Panc1 (cell line): ENCODE results near the gene ZNF384. TPM values are rescaled to one million over a fixed set of nuclear protein-coding genes. Genes with fewer than 3 reads are reported as not detected.

ENCODE experiments used
- ATAC-seq: fragments of 200-7000 bp; cut with Tn5 transposase; 2 replicates; pipeline ENCODE4 v1.9.1; 2020; ENCODE audit warnings: mild to moderate bottlenecking, moderate library complexity
- BruUV-seq: library from RNA; stranded (reverse); fragments of 400-500 nt; replicated peaks from 2 replicates; lab custom pipeline; 2021; lab: Mats Ljungman, UMichigan
- CTCF ChIA-PET: fragments of 300-600 bp; sonication (Branson Sonifier 250); formaldehyde crosslinking; loops from one replicate; lab custom pipeline; 2022; ENCODE audit warnings: antibody characterized with exemption; lab: Charles Lee
- POLR2A ChIA-PET: fragments of 300-600 bp; sonication (Branson Sonifier 250); formaldehyde crosslinking; loops from one replicate; lab custom pipeline; 2022; ENCODE audit warnings: antibody characterized with exemption; lab: Charles Lee
- DNase-seq: peaks from one replicate; pipeline ENCODE4 v3.0.0-alpha.2; 2010; ENCODE audit warnings: low read depth, low spot score
- H3K27ac ChIP-seq: 2 replicates; pipeline ENCODE4 v1.5.1; 2011; ENCODE audit warnings: mild to moderate bottlenecking, low read length, inconsistent platforms
- H3K27me3 ChIP-seq: fragments of 200-500 bp; sonication (Bioruptor generic); 2 replicates; pipeline ENCODE4 v1.6.0; 2014; ENCODE audit warnings: low read length, inconsistent platforms; ENCODE audit not compliant: control insufficient read depth, insufficient read depth
- H3K36me3 ChIP-seq: fragments of 200-500 bp; sonication (Bioruptor generic); 2 replicates; pipeline ENCODE4 v1.5.1; 2014; ENCODE audit warnings: inconsistent platforms, mild to moderate bottlenecking, low read length, moderate library complexity; ENCODE audit not compliant: control insufficient read depth, insufficient read depth
- H3K4me1 ChIP-seq: 2 replicates; pipeline ENCODE4 v1.5.1; 2011; ENCODE audit warnings: inconsistent platforms, mild to moderate bottlenecking, low read length, moderate library complexity; ENCODE audit not compliant: control insufficient read depth, insufficient read depth
- H3K4me3 ChIP-seq, 2 experiments: 2 replicates each; pipeline ENCODE4 v1.5.1; 2011 to 2012; ENCODE audit warnings: low read depth in 2 of 2, low read length in 2 of 2, mild to moderate bottlenecking in 2 of 2, inconsistent platforms in 1 of 2, moderate library complexity in 1 of 2
- H3K9me3 ChIP-seq: fragments of 200-500 bp; sonication (Bioruptor generic); 2 replicates; pipeline ENCODE4 v1.5.1; 2014; ENCODE audit warnings: low read depth, mild to moderate bottlenecking, inconsistent platforms, low read length, moderate library complexity; ENCODE audit not compliant: control insufficient read depth, insufficient read depth
- POLR2AphosphoS5 ChIP-seq: IDR thresholded peaks from 2 replicates; pipeline ENCODE4 v1.6.1; 2012; ENCODE audit warnings: mild to moderate bottlenecking, low read depth, low read length, moderate library complexity
- SIN3A ChIP-seq: IDR thresholded peaks from 2 replicates; pipeline ENCODE4 v1.6.1; 2012; ENCODE audit warnings: low read depth, mild to moderate bottlenecking, low read length, moderate library complexity, borderline replicate concordance; ENCODE audit not compliant: insufficient read depth
- TCF7L2 ChIP-seq: IDR thresholded peaks from 2 replicates; pipeline ENCODE4 v1.6.1; 2011; ENCODE audit warnings: mild to moderate bottlenecking, low read depth, low read length, inconsistent platforms
- in situ Hi-C: cut with HindIII; loops from 2 replicates; pipeline ENCODE4 v1.10.0; 2016; ENCODE audit warnings: low sequenced_read_pairs, low pct_unique_long_range_greater_than_20kb
- intact Hi-C: fragments of 100-400 bp; cut with micrococcal nuclease; formaldehyde crosslinking; loops from one replicate; pipeline ENCODE4 v1.10.0; 2022; ENCODE audit not compliant: unreplicated experiment
- total RNA-seq: library from RNA; stranded (reverse); gene quantifications from one replicate; pipeline ENCODE4 v1.2.1, GENCODE V29; 2021; ENCODE audit not compliant: unreplicated experiment
- TF ChIP-seq, protein P1 (sequence below): fragments of 450-650 bp; IDR thresholded peaks from 2 replicates; pipeline ENCODE4 v1.5.1; 2017; ENCODE audit warnings: mild to moderate bottlenecking
- TF ChIP-seq, protein P2 (sequence below), 2 experiments: IDR thresholded peaks; 2 replicates each; pipeline ENCODE4 v1.6.1; 2011 to 2012; ENCODE audit warnings: low read depth in 2 of 2, control low read depth in 1 of 2, low read length in 1 of 2, mild to moderate bottlenecking in 1 of 2, moderate library complexity in 1 of 2; ENCODE audit not compliant: insufficient read depth in 1 of 2

The ZNF384 gene
- total RNA-seq, 1 experiment from 2014 or later, result 54.3 TPM

DNA sequence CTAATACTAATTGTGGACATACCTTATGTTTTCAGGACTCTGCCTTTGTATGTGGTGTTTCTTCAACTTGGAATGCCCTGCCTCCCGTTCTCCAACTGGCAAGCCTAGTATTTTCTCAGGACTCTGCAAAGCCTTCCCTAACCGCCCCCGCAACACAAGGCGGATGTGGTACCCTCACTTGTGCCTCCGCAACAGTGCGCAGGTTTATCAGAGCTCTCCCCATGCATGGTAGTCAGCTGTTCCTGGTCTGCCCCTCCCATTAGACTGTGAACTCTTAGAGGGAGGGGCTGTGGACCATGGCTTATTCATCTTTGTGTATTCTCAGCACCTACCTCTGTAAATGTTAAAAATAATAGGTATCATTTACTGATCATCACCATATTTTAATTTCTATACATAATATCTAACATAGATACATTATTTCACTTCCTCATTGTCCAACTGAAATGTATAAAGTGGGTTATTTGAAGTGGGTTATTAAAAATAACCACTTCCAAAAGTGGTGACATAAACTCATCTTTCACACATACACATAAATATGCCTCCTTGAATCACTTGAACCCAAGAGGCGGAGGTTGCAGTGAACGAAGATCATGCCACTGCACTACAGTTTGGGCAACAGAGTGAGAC is 62.4 kb downstream of the ZNF384 start:
- ATAC-seq (no peak), DNase-seq (no peak)
- no peak overlapping the region for H3K27ac ChIP-seq
- TF ChIP-seq TCF7L2 (no peak), POLR2AphosphoS5 (no peak), SIN3A (no peak)
- TF ChIP-seq, protein P1, sequence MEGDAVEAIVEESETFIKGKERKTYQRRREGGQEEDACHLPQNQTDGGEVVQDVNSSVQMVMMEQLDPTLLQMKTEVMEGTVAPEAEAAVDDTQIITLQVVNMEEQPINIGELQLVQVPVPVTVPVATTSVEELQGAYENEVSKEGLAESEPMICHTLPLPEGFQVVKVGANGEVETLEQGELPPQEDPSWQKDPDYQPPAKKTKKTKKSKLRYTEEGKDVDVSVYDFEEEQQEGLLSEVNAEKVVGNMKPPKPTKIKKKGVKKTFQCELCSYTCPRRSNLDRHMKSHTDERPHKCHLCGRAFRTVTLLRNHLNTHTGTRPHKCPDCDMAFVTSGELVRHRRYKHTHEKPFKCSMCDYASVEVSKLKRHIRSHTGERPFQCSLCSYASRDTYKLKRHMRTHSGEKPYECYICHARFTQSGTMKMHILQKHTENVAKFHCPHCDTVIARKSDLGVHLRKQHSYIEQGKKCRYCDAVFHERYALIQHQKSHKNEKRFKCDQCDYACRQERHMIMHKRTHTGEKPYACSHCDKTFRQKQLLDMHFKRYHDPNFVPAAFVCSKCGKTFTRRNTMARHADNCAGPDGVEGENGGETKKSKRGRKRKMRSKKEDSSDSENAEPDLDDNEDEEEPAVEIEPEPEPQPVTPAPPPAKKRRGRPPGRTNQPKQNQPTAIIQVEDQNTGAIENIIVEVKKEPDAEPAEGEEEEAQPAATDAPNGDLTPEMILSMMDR, result no peak
- TF ChIP-seq, protein P2, sequence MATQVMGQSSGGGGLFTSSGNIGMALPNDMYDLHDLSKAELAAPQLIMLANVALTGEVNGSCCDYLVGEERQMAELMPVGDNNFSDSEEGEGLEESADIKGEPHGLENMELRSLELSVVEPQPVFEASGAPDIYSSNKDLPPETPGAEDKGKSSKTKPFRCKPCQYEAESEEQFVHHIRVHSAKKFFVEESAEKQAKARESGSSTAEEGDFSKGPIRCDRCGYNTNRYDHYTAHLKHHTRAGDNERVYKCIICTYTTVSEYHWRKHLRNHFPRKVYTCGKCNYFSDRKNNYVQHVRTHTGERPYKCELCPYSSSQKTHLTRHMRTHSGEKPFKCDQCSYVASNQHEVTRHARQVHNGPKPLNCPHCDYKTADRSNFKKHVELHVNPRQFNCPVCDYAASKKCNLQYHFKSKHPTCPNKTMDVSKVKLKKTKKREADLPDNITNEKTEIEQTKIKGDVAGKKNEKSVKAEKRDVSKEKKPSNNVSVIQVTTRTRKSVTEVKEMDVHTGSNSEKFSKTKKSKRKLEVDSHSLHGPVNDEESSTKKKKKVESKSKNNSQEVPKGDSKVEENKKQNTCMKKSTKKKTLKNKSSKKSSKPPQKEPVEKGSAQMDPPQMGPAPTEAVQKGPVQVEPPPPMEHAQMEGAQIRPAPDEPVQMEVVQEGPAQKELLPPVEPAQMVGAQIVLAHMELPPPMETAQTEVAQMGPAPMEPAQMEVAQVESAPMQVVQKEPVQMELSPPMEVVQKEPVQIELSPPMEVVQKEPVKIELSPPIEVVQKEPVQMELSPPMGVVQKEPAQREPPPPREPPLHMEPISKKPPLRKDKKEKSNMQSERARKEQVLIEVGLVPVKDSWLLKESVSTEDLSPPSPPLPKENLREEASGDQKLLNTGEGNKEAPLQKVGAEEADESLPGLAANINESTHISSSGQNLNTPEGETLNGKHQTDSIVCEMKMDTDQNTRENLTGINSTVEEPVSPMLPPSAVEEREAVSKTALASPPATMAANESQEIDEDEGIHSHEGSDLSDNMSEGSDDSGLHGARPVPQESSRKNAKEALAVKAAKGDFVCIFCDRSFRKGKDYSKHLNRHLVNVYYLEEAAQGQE (IDR thresholded peaks at IDR 0.05; ENCODE audit: insufficient read depth in 1 of 2, low read depth in 2 of 2, low read length in 1 of 2), result no peak
- H3K4me3 ChIP-seq, result peak overlapping the region in 1 of 2 experiments; percentile 46; a peak in 3 of 4 replicates
- POLR2A ChIA-PET, result no interaction called here
- no TSS peak for BruUV-seq
- H3K4me1 ChIP-seq, result no peaks in the 10 kb centered on the region
- in situ Hi-C loops (no loop called here), intact Hi-C loops (no loop called here)
- CTCF ChIA-PET, result interaction anchor here (0.5 kb wide), 1 partner anchor 9 kb away, joined by 6 read pairs; no protein-coding TSS in a partner anchor
- H3K9me3 ChIP-seq, result no peaks in the 10 kb centered on the region
- H3K36me3 ChIP-seq, result no peaks in the 10 kb centered on the region
- no peaks in the 10 kb centered on the region for H3K27me3 ChIP-seq

DNA sequence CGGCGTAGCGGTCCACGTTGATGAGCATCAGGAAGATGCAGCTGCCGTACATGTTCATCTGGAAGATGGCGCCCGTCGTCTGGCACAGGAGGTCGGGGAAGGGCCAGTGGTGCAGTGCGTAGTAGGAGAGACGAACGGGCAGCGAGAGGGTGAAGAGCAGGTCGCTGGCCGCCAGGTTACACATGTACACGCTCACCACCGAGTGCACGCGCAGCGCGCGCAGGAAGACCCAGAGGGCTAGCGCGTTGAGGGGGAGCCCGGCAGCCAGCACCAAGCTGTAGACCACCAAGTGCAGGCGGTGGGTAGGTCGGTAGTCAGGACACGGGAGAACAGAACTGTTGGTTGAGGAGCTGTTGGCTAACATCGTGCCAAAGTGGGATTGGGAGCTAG is 68.3 kb downstream of the ZNF384 start:
- DNase-seq (no peak), ATAC-seq (no peak)
- H3K9me3 ChIP-seq, result no peaks in the 10 kb centered on the region
- no peak overlapping the region for H3K27ac ChIP-seq
- TF ChIP-seq POLR2AphosphoS5 (no peak), TCF7L2 (no peak), SIN3A (no peak)
- TF ChIP-seq, protein P1, result no peak
- TF ChIP-seq, protein P2 (IDR thresholded peaks at IDR 0.05; ENCODE audit: insufficient read depth in 1 of 2, low read depth in 2 of 2, low read length in 1 of 2), result no peak
- H3K4me3 ChIP-seq, result no peak overlapping the region
- BruUV-seq, result no TSS peak
- H3K4me1 ChIP-seq, result no peaks in the 10 kb centered on the region
- no peaks in the 10 kb centered on the region for H3K36me3 ChIP-seq
- POLR2A ChIA-PET, result no interaction called here
- in situ Hi-C loops, result no loop called here
- intact Hi-C loops, result no loop called here
- CTCF ChIA-PET, result interaction anchor here (0.6 kb wide), 1 partner anchor 68 kb away, joined by 3 read pairs; the partner anchor contains the start of gene ZNF384
- no peaks in the 10 kb centered on the region for H3K27me3 ChIP-seq
